Measurements from ENCODE around the gene DUSP22.

DNA sequence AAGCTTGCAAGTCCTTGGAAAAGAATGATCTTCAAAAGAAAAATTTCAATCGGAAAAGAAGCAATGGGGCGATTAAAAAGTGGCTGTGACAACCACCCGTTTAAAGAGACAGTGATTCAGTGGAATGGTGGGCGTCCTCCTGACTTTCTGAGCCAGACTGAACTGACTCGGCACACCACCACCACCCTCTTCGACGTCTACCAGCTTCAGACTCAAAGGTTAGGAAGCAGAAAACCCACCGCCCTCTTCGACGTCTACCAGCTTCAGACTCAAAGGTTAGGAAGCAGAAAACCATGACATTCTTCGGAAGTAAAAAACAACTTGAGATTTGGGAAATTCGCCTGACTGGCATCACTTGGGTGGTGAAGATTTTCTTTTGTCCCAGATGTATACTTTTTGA is 71.0 kb downstream of the DUSP22 start:
- TF ChIP-seq, protein P1, sequence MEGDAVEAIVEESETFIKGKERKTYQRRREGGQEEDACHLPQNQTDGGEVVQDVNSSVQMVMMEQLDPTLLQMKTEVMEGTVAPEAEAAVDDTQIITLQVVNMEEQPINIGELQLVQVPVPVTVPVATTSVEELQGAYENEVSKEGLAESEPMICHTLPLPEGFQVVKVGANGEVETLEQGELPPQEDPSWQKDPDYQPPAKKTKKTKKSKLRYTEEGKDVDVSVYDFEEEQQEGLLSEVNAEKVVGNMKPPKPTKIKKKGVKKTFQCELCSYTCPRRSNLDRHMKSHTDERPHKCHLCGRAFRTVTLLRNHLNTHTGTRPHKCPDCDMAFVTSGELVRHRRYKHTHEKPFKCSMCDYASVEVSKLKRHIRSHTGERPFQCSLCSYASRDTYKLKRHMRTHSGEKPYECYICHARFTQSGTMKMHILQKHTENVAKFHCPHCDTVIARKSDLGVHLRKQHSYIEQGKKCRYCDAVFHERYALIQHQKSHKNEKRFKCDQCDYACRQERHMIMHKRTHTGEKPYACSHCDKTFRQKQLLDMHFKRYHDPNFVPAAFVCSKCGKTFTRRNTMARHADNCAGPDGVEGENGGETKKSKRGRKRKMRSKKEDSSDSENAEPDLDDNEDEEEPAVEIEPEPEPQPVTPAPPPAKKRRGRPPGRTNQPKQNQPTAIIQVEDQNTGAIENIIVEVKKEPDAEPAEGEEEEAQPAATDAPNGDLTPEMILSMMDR (IDR thresholded peaks at IDR 0.05): no peak
- no peak for TF ChIP-seq POLR2A (IDR thresholded peaks at IDR 0.05)
- TF ChIP-seq POLR2AphosphoS5 (IDR thresholded peaks at IDR 0.05): no peak
- no peak for TF ChIP-seq EP300 (IDR thresholded peaks at IDR 0.05)

Data from stomach (tissue), 4 donors.